ENCODE results near the gene RLN3.
"Not testable (repeated sequence)": the region's sequence is repeated elsewhere in the genome, so short reads cannot be mapped to it uniquely, and the experiment has no call there.

The RLN3 gene

DNA sequence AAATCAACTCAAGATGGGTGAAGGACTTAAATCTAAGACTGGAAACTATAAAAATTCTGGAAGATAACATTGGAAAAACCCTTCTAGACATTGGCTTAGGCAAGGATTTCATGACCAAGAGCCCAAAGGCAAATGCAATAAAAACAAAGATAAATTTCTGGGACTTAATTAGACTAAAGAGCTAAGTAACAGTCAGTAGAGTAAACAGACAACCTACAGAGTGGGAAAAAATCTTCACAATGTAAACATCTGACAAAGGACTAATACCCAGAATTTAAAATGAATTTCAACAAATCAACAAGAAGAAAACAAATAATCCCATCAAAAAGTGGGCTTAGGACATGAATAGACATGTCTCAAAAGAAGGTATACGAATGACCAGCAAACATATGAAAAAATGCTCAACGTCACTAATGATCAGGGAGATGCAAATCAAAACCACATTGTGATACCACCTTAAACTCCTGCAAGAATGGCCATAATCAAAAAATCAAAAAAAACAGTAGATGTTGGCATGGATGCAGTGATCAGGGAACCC is 15.5 kb upstream of the RLN3 start:
- Histone ChIP-seq H3K27ac (no peak overlapping the region), H3K4me3 (no peak overlapping the region)

DNA sequence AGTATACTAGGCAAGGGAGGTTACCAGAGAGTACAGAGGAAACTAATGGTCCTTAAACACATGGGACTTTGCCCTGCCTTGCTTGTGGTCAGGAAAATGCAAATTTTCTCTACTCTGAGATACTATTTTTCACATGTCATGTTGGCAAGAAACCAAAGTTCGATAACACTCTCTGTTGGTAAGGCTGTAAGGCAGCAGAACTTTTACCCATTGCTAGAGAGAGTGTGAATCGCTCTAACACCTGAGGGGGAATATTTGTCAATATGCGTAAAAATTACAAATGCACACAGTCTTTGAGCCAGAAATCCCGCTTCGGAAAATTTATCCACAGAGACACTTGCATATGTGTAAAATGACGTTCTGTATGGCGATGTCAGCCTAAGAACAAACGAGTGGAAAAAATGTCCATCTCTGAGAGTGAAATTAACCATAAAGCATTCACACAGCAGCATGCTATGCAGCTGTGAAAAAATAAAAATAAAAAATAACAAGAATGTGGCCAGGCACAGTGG is 12.4 kb upstream of the RLN3 start:
- Histone ChIP-seq H3K27ac (no peak overlapping the region), H3K4me3 (no peak overlapping the region)

DNA sequence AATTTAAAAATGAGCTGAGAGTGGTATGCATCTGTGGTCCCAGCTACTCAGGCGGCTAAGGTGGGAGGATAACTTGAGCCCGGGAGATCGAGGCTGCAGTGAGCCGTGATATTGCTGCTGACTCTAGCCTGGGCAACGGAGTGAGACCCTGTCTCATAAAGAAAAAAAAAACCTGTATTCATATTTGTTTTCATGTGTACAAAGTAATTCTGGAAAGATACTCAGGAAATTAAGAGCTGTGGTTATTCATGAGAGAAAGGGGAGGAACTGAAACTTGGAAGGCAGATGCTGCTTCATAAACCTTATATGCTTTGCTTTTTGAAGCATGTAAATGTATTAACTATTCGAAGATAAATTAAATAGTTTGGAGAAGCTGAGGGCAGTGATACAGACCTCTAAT is 8.8 kb upstream of the RLN3 start:
- H3K4me3 ChIP-seq: no peak overlapping the region
- no peak overlapping the region for H3K27ac ChIP-seq

DNA sequence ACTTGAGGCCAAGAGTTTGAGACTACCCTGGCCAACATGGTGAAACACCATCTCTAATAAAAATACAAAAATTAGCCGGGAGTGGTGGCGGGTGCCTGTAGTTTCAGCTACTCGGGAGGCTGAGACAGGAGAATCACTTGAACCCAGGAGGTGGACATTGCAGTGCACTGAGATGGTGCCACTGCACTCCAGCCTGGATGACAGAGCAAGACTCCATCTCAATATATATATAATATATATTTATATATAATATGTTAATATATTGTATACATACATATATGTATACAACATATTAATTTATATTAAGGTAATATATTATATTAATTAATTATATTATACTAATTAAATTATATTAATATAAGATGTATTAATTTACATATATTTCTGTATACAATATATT is 8.2 kb upstream of the RLN3 start:
- H3K27ac ChIP-seq, H3K4me3 ChIP-seq: not testable (repeated sequence)

DNA sequence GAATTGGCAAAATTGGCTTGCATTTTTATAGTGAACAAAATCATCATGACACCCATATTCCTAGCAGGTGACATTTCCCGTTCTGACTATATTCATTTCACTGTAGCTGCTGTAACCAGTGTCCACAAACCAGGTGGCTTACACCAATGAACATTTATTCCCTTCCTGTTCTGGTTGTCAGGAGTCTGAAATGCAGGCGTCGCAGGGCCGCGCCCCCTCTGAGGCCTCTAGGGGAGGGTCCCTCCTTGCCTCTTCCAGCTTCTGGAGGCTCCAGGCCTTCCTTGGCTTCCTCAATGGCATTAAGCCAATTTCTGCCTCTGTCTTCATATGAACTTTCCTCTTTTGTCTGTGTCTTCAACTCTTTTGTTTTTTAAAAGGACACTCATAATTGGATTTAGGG is 6.5 kb upstream of the RLN3 start:
- H3K27ac ChIP-seq: peak overlapping the region in 1 of 21 experiments; percentile 15
- H3K4me3 ChIP-seq: no peak overlapping the region

- H3K4me3 ChIP-seq: no peak overlapping the region
- H3K27ac ChIP-seq: no peak overlapping the region
Observed at GRCh38 chr19:14022469-14022868, 5.5 kb upstream of the RLN3 start.

- Histone ChIP-seq H3K4me3 (no peak overlapping the region), H3K27ac (peak overlapping the region in 4 of 21 experiments; percentile 0 to 43 (median 30))
Observed at GRCh38 chr19:14023404-14024235, 4.3 kb upstream of the RLN3 start.

- not testable (repeated sequence) for H3K4me3 ChIP-seq, H3K27ac ChIP-seq
Observed at GRCh38 chr19:14026652-14027192, 1.2 kb upstream of the RLN3 start.

GRCh38 chr19:14028901-14029300 is 953 bp downstream of the RLN3 start:
- no peak overlapping the region for H3K4me3 ChIP-seq
- no peak overlapping the region for H3K27ac ChIP-seq

DNA sequence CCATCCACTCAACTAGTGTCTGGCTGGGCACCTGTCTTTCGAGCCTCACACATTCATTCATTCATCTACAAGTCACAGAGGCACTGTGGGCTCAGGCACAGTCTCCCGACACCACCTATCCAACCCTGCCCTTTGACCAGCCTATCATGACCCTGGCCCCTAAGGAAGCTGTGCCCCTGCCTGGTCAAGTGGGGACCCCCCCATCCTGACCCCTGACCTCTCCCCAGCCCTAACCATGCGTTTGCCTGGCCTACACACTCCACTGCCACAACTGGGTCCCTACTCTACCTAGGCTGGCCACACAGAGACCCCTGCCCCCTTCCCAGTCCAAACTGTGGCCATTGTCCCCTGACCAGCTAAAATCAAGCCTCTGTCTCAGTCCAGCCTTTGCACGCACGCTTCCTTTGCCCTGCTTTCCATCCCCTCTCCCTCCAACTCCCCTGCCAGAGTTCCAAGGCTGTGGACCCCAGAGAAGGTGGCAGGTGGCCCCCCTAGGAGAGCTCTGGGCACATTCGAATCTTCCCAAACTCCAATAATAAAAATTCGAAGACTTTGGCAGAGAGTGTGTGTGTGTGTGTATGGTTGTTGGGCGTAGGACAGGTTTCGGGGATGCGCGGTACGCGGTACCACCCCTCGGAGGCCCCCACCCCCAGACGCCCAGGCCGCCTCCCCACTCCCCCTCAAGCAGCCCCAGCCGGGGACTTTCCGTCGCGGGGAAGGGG is 3.2 kb downstream of the RLN3 start:
- Histone ChIP-seq H3K27ac (peak overlapping the region in 20 of 21 experiments; percentile 28 to 97 (median 86)), H3K4me3 (peak overlapping the region; percentile 51 to 64 (median 58))

DNA sequence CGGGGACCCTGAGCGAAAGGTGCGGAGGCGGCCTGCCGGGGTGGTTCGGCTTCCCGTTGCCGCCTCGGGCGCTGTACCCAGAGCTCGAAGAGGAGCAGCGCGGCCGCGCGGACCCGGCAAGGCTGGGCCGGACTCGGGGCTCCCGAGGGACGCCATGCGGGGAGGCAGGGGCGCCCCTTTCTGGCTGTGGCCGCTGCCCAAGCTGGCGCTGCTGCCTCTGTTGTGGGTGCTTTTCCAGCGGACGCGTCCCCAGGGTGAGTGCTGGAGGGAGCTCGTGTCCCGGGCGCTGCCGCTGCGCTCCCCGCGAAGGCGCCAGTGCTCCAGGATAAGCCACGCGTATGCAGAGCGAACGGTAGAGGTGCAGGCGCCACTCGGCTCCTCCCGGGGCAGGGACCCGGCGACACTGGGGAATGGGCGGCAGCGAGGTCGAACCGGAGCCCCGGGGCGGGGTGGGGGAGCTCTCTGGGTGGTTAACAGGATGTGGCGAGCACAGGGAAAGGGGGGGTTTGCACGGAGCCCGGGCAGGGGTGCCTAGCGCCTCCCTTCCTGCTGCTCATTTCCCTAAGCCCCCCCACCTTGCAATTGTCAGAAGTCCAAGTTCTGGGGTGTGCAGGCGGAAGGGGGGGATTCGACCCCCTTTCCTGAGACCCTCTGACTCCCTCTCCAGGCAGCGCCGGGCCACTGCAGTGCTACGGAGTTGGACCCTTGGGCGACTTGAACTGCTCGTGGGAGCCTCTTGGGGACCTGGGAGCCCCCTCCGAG is 4.0 kb downstream of the RLN3 start, which contains the start of gene IL27RA:
TSS of gene IL27RA (plus strand) at position 44 of the 762 bp plus-strand sequence. CDS start at position 155, 111 bp downstream.
- H3K4me3 ChIP-seq: peak within 1 kb of the TSS; percentile 51 to 64 (median 58)
- peak within 1 kb of the TSS; percentile 28 to 97 (median 86) for H3K27ac ChIP-seq

DNA sequence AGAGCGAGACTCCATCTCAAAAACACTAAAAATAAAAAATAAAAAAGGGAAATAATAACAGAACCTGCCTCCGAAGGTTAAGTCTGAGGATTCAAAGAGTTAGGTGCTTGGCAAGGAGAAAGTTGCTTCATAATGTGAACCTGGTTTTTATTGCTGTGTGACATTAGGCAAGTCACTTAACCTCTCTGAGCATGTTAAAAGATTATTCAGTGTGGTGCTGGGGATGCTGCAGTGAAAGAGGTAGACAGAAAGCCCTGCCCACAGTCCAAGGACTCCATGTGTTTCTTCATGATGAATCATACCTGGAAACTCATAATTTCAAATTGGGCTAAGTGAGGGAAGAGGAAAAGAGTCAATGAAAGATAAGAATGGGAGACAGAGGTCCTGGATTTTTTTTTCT is 6.0 kb downstream of the RLN3 start:
- H3K27ac ChIP-seq: no peak overlapping the region

DNA sequence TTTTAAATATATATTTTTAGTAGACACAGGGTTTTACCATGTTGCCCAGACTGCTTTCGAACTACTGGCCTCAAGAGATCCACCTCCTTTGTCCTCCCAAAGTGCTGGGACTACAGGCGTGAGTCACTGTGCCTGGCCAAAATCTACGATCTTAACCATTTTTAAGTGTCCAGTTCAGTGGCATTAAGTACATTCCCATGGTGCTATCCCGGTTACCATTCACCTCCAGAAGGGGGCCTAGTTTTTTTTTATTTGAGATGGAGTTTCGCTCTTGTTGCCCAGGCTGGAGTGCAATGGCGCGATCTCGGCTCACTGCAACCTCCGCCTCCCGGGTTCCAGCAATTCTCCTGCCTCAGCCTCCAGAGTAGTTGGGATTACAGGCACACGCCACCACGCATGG is 7.2 kb downstream of the RLN3 start:
- H3K4me3 ChIP-seq, H3K27ac ChIP-seq: not testable (repeated sequence)

More for the DNA sequence above, 6.0 kb downstream of the RLN3 start:
- no peak overlapping the region for H3K4me3 ChIP-seq

DNA sequence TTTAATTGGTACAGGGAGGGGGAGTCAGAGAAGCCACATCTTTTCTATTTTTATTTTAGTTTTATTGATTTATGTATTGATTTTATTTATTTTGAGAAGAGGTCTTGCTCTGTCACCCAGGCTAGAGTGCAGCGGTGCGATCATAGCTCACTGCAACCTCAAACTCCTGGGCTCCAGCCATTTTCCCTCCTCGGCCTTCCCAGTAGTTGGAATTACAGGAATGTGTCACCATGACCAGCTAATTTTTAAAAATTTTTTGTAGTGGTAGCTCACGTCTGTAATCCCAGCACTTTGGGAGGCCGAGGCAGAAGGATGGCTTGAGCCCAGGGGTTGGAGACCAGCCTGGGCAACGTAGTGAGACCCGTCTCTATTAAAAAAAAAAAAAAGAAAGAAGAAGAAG is 7.8 kb downstream of the RLN3 start:
- Histone ChIP-seq H3K27ac (no peak overlapping the region), H3K4me3 (no peak overlapping the region)

DNA sequence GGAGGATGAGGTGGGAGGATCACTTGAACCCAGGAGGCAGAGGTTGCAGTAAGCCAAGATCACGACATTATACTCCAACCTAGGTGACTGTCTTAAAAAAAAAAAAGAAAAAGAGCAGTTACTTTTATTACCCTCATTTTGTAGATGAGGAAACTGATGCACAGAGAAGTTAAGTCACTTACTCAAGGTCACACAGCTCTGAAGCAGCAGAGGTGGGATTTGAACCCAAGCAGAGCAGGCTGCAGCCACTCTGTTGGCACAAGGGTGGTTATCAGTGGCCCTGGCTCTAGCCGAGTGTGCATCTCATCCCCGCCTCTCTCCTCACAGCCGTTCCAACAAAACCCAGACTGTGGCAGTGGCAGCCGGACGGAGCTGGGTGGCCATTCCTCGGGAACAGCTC is 11.2 kb downstream of the RLN3 start:
- no peak overlapping the region for H3K27ac ChIP-seq
- H3K4me3 ChIP-seq: no peak overlapping the region

- peak overlapping the region in 9 of 21 experiments; percentile 5 to 73 (median 39) for H3K27ac ChIP-seq
- not testable (repeated sequence) for H3K4me3 ChIP-seq
Observed at GRCh38 chr19:14042659-14043608, 15.0 kb downstream of the RLN3 start.

- not testable (repeated sequence) for H3K27ac ChIP-seq
Observed at GRCh38 chr19:14047866-14048265, 19.9 kb downstream of the RLN3 start.

DNA sequence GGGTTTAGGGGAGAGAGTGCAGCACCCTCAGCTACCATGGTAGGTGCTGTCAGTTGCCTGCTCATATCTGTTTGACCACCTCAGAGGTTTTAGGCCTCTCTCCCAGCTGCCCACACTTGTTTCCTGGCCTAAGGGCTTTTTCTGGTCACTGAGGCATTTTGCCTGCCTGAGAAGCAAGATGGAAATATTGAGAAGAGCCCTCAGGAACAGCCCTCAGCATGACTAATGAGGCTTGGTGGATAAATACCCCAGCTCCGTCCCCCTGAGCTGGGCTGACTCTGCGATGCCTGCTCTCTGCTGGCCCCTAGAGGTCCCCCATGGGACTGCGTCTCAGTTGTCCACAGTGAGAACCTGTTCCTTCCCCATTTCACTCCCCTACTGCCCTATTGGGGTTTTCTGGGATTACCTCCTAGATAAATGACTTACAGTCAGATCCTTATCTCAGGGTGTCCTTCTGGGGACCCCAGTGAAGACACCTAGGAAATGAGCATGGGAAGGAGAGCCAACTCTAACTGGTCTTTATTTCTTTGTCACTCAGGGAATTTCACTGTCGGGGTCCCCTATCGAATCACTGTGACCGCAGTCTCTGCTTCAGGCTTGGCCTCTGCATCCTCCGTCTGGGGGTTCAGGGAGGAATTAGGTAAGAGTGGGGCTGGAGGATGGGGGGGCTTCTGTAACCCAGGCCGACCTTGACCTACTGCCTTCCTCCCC is 20.6 kb downstream of the RLN3 start:
- no peak overlapping the region for H3K27ac ChIP-seq
- H3K4me3 ChIP-seq: no peak overlapping the region

More at GRCh38 chr19:14047866-14048265, 19.9 kb downstream of the RLN3 start:
- H3K4me3 ChIP-seq: not testable (repeated sequence)
